Stomach (tissue), 9 donors: Measurements from ENCODE around the gene WDR59. TPM values are rescaled to one million over a fixed set of nuclear protein-coding genes. Genes with fewer than 3 reads are reported as not detected.

Experiments
- DNase-seq, 2 donors: peaks; one replicate each; pipeline versions ENCODE4 v3.0.0 to v3.0.0-alpha.2; 2013 to 2019
- H3K27ac ChIP-seq, 5 donors: fragments of 200-600 bp in 4 of 5; sonication (generic) in 4 of 5; one replicate each; pipeline ENCODE4 v1.5.1; 2013 to 2019; ENCODE audit warnings: mild to moderate bottlenecking in 1 of 5, moderate library complexity in 1 of 5
- H3K27me3 ChIP-seq, 3 donors: fragments of 200-600 bp; sonication (generic); one replicate each; pipeline ENCODE4 v1.5.1; 2017 to 2019; ENCODE audit warnings: mixed run types in 1 of 3
- H3K36me3 ChIP-seq, 4 donors: fragments of 200-600 bp; sonication (generic); 1 replicate in 3 of 4; 2 replicates in 1 of 4; pipeline ENCODE4 v1.5.1; 2016 to 2019
- H3K4me1 ChIP-seq, 4 donors: fragments of 200-600 bp; sonication (generic); one replicate each; pipeline ENCODE4 v1.5.1; 2016 to 2019
- H3K4me3 ChIP-seq, 4 donors: fragments of 200-600 bp; sonication (generic) in 3 of 4; one replicate each; pipeline ENCODE4 v1.5.1; 2016 to 2019; ENCODE audit warnings: mild to moderate bottlenecking in 1 of 4
- H3K9me3 ChIP-seq, 4 donors: fragments of 200-600 bp; sonication (generic); one replicate each; pipeline ENCODE4 v1.5.1; 2016 to 2019
- EP300 ChIP-seq: sonication (generic); formaldehyde crosslinking; IDR thresholded peaks from one replicate; pipeline ENCODE4 v1.6.1; 2017; ENCODE audit warnings: antibody characterized with exemption
- POLR2A ChIP-seq, 4 donors: fragments of 450-650 bp; IDR thresholded peaks; one replicate each; pipeline ENCODE4 v1.6.1; 2016; ENCODE audit warnings: antibody characterized with exemption in 4 of 4, control low read depth in 2 of 4, mild to moderate bottlenecking in 1 of 4, moderate library complexity in 1 of 4
- POLR2AphosphoS5 ChIP-seq, 3 donors: sonication (generic); formaldehyde crosslinking; IDR thresholded peaks; one replicate each; pipeline ENCODE4 v1.6.1; 2016; ENCODE audit warnings: antibody characterized with exemption in 3 of 3
- WGBS, 5 donors: extraction: QIAGEN DNeasy Blood & Tissue Kit in 3 of 5; methylation state at CpG; one replicate each; pipeline versions ENCODE4 v1.1.5 to v1.1.7; 2013 to 2018; 5-methylcytosine and 5-hydroxymethylcytosine counted together
- intact Hi-C: fragments of 100-400 bp; cut with DNase I; formaldehyde crosslinking; loops from one replicate; pipeline ENCODE4 v1.15.1; 2023; ENCODE audit warnings: low total_unique reads
- polyA plus RNA-seq, 3 donors: library from polyadenylated mRNA; stranded (reverse); fragments of 200-250 nt; gene quantifications; one replicate each; pipeline ENCODE4 v1.2.3, GENCODE V29; 2013
- total RNA-seq, 5 donors: library from RNA; depleted of rRNA; stranded (reverse); fragments of >200 nt; gene quantifications; one replicate each; pipeline versions ENCODE4 v1.1.0 to v1.2.3, GENCODE V29; 2014 to 2016
- TF ChIP-seq, protein P1 (sequence below), 7 experiments: fragments of 450-650 bp in 4 of 7; fragments of 200-600 bp in 3 of 7; sonication (generic) in 3 of 7; IDR thresholded peaks; one replicate each; pipeline ENCODE4 v1.5.1; 2016 to 2019; ENCODE audit warnings: antibody characterized with exemption in 7 of 7, control low read depth in 2 of 7, mild to moderate bottlenecking in 1 of 7
- donor health status: healthy with polysubstance abuse.
- donor health status: Bipolar disorder and iron deficiency.
- donor health status: healthy.

WDR59 gene
- total and polyA plus RNA-seq, 8 donors, result 12.1 to 266 (median 30.2) TPM

DNA sequence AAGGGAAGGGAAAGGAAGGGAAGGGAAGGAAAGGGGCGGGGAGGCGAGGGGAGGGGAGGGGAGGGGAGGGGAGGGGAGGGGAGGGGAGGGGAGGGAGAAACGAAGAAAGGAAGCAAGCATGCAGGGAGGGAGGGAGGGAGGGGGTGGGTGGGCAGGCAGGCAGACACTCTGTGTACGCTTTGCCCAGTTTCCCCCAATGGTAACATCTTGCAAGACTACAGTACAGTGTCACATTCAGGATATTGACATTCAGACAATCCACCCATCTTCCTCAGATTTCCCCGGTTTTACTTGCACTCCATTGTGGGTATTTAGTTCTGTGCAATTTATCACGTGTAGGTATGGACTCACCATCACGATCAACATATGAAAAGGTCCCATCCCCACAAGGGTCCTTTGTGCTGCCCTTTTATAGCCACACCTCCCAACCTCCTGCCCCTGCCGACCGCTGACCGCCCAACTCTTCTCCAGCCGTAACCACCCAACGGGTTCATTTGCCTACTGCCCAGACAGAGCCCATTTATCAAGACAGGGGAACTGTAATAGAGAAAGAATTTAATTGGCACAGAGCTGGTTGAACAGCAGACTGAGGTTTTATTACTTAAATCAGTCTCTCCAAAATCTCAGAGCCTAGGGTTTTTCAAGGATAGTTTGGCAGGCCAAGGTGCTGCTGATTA lies 118.9 kb downstream of the WDR59 start:
- Histone ChIP-seq H3K9me3 (no peaks in the 10 kb centered on the region), H3K27me3 (no peaks in the 10 kb centered on the region), H3K4me1 (peaks cover 0 to 5% (median 2%) of the 10 kb centered on the region in 4 donors), H3K4me3 (no peak overlapping the region), H3K36me3 (no peaks in the 10 kb centered on the region), H3K27ac (no peak overlapping the region)
- peak in 1 of 2 donors; percentile 17 for DNase-seq
- TF ChIP-seq POLR2AphosphoS5 (IDR thresholded peaks at IDR 0.05) (no peak), POLR2A (IDR thresholded peaks at IDR 0.05) (no peak), EP300 (no peak)
- TF ChIP-seq, protein P1, sequence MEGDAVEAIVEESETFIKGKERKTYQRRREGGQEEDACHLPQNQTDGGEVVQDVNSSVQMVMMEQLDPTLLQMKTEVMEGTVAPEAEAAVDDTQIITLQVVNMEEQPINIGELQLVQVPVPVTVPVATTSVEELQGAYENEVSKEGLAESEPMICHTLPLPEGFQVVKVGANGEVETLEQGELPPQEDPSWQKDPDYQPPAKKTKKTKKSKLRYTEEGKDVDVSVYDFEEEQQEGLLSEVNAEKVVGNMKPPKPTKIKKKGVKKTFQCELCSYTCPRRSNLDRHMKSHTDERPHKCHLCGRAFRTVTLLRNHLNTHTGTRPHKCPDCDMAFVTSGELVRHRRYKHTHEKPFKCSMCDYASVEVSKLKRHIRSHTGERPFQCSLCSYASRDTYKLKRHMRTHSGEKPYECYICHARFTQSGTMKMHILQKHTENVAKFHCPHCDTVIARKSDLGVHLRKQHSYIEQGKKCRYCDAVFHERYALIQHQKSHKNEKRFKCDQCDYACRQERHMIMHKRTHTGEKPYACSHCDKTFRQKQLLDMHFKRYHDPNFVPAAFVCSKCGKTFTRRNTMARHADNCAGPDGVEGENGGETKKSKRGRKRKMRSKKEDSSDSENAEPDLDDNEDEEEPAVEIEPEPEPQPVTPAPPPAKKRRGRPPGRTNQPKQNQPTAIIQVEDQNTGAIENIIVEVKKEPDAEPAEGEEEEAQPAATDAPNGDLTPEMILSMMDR (IDR thresholded peaks at IDR 0.05), result no peak
- WGBS, 5 donors, result 39 to 50% (median 40%) methylated on average over 9 to 10 of the region's 12 CpGs
- intact Hi-C loops, result loop anchor here (5.0 kb wide), 1 partner anchor 159 kb away; no protein-coding TSS in a partner anchor

- TF ChIP-seq POLR2AphosphoS5 (IDR thresholded peaks at IDR 0.05) (no peak), POLR2A (IDR thresholded peaks at IDR 0.05) (no peak)
- TF ChIP-seq, protein P1 (IDR thresholded peaks at IDR 0.05), result peak in 5 of 7 experiments; percentile 50 to 87 (median 71)
- Histone ChIP-seq H3K4me1 (peaks cover 0 to 5% (median 2%) of the 10 kb centered on the region in 4 donors), H3K27me3 (no peaks in the 10 kb centered on the region), H3K4me3 (no peak overlapping the region), H3K9me3 (no peaks in the 10 kb centered on the region), H3K27ac (no peak overlapping the region), H3K36me3 (no peaks in the 10 kb centered on the region)
- DNase-seq, result peak in 1 of 2 donors; percentile 75
- WGBS, 5 donors, result 20 to 28% (median 22%) methylated on average over 10 of the region's 10 CpGs
- intact Hi-C loops, result no loop called here
These were observed 122.1 kb downstream of the WDR59 start for GRCh38 chr16:74862743-74863244.

GRCh38 chr16:74852500-74852875 lies 132.4 kb downstream of the WDR59 start:
- intact Hi-C loops, result no loop called here
- peak overlapping the region in 1 of 4 donors; percentile 9 for H3K4me3 ChIP-seq
- H3K27ac ChIP-seq, result peak overlapping the region; percentile 54 to 77 (median 71)
- 31 to 48% (median 45%) methylated on average over 4 of the region's 4 CpGs for WGBS, 5 donors
- no peak for TF ChIP-seq POLR2AphosphoS5 (IDR thresholded peaks at IDR 0.05)
- no peak for TF ChIP-seq EP300
- TF ChIP-seq, protein P1 (IDR thresholded peaks at IDR 0.05), result no peak
- no peak for TF ChIP-seq POLR2A (IDR thresholded peaks at IDR 0.05)
- H3K9me3 ChIP-seq, result no peaks in the 10 kb centered on the region
- peaks cover 0 to 4% (median 2%) of the 10 kb centered on the region in 4 donors for H3K4me1 ChIP-seq
- no peaks in the 10 kb centered on the region for H3K36me3 ChIP-seq
- H3K27me3 ChIP-seq, result no peaks in the 10 kb centered on the region
- DNase-seq, result no peak

GRCh38 chr16:74850027-74850426 lies 134.9 kb downstream of the WDR59 start:
- no peak overlapping the region for H3K27ac ChIP-seq
- no peak overlapping the region for H3K4me3 ChIP-seq
- H3K4me1 ChIP-seq, result peaks cover 0 to 4% (median 2%) of the 10 kb centered on the region in 4 donors
- intact Hi-C loops, result no loop called here
- H3K27me3 ChIP-seq, result no peaks in the 10 kb centered on the region
- DNase-seq, result no peak
- 72 to 87% (median 84%) methylated on average over 7 of the region's 7 CpGs for whole genome bisulfite sequencing, 5 donors
- H3K9me3 ChIP-seq, result no peaks in the 10 kb centered on the region
- TF ChIP-seq POLR2A (IDR thresholded peaks at IDR 0.05) (no peak), POLR2AphosphoS5 (IDR thresholded peaks at IDR 0.05) (no peak), EP300 (no peak)
- no peaks in the 10 kb centered on the region for H3K36me3 ChIP-seq

GRCh38 chr16:74847202-74847601 lies 137.7 kb downstream of the WDR59 start:
- Histone ChIP-seq H3K9me3 (no peaks in the 10 kb centered on the region), H3K4me1 (peaks cover 0 to 4% (median 4%) of the 10 kb centered on the region in 4 donors), H3K4me3 (no peak overlapping the region), H3K36me3 (no peaks in the 10 kb centered on the region), H3K27me3 (no peaks in the 10 kb centered on the region), H3K27ac (no peak overlapping the region)
- no peak for DNase-seq
- intact Hi-C loops, result no loop called here
- TF ChIP-seq EP300, result no peak
- TF ChIP-seq, protein P1 (IDR thresholded peaks at IDR 0.05), result no peak
- 90 to 99% (median 96%) methylated on average over 1 of the region's 1 CpG for WGBS, 5 donors
